GM12892 (cell line): ENCODE data around the gene TAC3.
A peak's percentile ranks its signal among the peaks of the same experiment; 100 is the strongest.

Experiments used
- DNase-seq: peaks from one replicate; pipeline ENCODE4 v3.0.0; 2011; ENCODE audit not compliant: insufficient read length
- FAIRE-seq: peaks from 2 replicates; lab custom pipeline; 2011; peaks lifted over from hg19 to GRCh38; lab: Jason Lieb, UNC
- POLR2A ChIP-seq: IDR thresholded peaks from 2 replicates; pipeline ENCODE4 v1.6.1; 2011; ENCODE audit warnings: low read depth, low read length, control low read depth
- POLR2AphosphoS5 ChIP-seq: IDR thresholded peaks from 2 replicates; pipeline ENCODE4 v1.6.1; 2011; ENCODE audit warnings: low read depth, low read length, control low read depth
- TAF1 ChIP-seq: IDR thresholded peaks from 2 replicates; pipeline ENCODE4 v1.6.1; 2011; ENCODE audit warnings: low read depth, mild to moderate bottlenecking, control low read depth, low read length, borderline replicate concordance

Gene TAC3

DNA sequence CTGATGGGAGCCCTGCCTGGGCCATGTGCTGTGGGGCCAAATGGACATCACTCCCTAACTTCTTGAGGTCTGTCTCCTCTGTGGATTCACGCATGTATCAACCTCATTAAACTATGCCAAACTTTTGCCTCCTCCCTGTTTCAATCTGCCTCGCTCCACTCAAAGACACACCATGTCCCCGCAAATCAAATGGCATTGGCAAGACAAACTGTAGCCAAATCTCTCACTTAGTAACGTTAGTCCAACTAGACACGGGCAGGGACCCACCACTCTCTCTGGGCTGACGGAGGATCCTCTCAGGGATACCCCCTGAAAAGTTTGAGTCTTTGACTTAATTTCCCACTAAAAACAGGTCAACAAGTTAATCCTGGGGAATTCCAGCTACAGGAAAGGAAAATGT, 18.0 kb downstream of the TAC3 start:
- peak; percentile 14 for FAIRE-seq
- no peak for DNase-seq
- no peak for TF ChIP-seq TAF1
- no peak for TF ChIP-seq POLR2AphosphoS5
- no peak for TF ChIP-seq POLR2A

DNA sequence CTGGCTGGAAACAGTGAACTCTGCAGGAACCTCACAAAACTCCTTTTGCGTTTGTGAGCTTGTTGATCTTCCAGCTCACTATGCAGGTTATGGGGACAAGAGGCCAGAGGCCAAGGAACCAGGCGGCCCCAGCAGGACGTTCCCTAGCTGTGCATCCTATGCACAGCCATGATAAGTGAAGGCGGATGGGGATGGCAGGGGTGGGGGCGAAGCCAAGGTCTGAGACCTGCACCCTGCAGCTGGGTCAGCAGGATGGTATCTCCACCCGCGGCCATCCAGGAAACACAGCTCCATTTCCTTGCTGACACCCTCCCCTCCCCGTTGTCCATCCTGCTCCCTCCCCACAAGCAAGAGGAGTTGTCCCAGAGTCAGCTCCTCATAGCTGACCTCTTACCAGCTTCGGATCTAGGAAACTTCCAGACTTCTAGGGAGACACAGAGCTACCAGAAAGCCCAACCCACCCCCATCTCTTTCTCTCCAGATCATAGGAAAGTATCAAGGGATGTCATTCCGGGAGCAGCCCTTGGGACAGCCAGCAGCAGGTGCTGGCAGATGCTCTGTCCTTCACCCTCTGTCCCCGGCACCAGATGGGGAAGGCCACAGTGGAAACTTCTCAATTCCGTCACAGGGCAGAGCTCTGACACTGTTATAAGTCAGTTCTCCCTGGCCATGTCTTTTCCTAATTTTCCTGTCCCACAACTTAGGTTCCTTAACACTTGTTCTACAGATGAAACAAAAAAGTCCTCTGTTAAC, 19.4 kb downstream of the TAC3 start:
- FAIRE-seq (no peak), DNase-seq (no peak)
- TF ChIP-seq TAF1 (no peak), POLR2AphosphoS5 (no peak), POLR2A (no peak)

DNA sequence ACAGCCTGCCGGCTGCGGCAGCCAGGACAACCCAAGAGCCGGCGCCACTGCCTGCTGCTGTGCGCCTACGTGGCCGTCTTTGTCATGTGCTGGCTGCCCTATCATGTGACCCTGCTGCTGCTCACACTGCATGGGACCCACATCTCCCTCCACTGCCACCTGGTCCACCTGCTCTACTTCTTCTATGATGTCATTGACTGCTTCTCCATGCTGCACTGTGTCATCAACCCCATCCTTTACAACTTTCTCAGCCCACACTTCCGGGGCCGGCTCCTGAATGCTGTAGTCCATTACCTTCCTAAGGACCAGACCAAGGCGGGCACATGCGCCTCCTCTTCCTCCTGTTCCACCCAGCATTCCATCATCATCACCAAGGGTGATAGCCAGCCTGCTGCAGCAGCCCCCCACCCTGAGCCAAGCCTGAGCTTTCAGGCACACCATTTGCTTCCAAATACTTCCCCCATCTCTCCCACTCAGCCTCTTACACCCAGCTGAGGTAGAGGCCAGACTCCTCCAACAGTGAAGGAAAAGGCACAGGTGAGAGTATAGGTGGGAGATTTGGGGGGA, 20.3 kb downstream of the TAC3 start:
- no peak for FAIRE-seq
- TF ChIP-seq POLR2A: no peak
- TF ChIP-seq POLR2AphosphoS5: no peak
- no peak for TF ChIP-seq TAF1
- no peak for DNase-seq

DNA sequence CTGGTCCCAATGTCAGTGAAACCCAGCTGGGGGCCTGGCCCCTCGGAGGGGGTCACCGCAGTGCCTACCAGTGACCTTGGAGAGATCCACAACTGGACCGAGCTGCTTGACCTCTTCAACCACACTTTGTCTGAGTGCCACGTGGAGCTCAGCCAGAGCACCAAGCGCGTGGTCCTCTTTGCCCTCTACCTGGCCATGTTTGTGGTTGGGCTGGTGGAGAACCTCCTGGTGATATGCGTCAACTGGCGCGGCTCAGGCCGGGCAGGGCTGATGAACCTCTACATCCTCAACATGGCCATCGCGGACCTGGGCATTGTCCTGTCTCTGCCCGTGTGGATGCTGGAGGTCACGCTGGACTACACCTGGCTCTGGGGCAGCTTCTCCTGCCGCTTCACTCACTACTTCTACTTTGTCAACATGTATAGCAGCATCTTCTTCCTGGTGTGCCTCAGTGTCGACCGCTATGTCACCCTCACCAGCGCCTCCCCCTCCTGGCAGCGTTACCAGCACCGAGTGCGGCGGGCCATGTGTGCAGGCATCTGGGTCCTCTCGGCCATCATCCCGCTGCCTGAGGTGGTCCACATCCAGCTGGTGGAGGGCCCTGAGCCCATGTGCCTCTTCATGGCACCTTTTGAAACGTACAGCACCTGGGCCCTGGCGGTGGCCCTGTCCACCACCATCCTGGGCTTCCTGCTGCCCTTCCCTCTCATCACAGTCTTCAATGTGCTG, 21.0 kb downstream of the TAC3 start:
- TF ChIP-seq POLR2AphosphoS5: no peak
- no peak for TF ChIP-seq POLR2A
- no peak for TF ChIP-seq TAF1

DNA sequence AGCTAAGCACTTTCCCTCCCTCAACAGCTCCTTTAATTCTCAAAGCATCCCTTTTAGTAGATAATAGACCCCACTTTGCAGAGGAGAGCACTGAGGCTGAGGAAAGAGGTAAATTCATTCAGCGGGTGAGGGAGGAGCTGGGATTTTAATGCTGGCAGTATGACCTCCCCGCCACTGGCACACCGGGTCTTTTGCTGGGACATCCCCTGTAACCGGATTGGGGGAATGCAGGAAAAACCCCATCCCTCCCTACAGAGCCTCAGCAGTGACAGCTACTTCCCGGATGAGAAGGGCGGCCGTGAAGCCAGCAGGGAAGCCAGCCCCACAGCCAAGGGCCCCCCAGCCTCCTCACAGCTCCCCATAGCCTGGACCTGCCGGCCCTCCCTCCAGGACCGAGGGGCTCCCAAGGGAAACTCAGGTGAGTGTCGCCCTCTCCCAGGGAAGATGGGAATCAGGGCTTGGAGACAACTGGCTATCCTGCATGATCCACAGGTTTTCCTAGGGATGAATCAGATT, 22.0 kb downstream of the TAC3 start:
- DNase-seq (no peak), FAIRE-seq (no peak)
- no peak for TF ChIP-seq POLR2AphosphoS5
- no peak for TF ChIP-seq TAF1
- TF ChIP-seq POLR2A: no peak

More for the DNA sequence above, 21.0 kb downstream of the TAC3 start:
- no peak for FAIRE-seq
- no peak for DNase-seq

DNA sequence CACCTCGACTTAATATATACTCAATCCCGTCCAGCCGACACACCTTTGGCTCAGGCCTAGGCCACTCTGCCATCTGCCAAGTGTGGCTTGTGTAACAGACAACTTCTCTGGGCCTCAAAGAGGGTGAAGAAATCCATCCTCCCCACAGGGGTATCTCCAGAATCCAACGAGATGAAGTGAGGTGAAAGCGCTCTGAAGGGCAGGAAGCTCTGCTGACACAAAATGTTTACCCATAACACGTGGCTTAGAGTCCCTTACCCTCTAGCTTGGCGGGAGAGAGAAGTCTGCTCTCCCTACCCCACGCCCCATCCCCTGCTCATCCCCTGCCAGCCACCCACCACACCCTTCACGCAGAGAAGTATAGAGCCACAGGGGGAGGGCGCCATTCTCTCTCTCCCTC, 23.0 kb downstream of the TAC3 start:
- FAIRE-seq (no peak), DNase-seq (no peak)
- no peak for TF ChIP-seq POLR2A
- no peak for TF ChIP-seq POLR2AphosphoS5

DNA sequence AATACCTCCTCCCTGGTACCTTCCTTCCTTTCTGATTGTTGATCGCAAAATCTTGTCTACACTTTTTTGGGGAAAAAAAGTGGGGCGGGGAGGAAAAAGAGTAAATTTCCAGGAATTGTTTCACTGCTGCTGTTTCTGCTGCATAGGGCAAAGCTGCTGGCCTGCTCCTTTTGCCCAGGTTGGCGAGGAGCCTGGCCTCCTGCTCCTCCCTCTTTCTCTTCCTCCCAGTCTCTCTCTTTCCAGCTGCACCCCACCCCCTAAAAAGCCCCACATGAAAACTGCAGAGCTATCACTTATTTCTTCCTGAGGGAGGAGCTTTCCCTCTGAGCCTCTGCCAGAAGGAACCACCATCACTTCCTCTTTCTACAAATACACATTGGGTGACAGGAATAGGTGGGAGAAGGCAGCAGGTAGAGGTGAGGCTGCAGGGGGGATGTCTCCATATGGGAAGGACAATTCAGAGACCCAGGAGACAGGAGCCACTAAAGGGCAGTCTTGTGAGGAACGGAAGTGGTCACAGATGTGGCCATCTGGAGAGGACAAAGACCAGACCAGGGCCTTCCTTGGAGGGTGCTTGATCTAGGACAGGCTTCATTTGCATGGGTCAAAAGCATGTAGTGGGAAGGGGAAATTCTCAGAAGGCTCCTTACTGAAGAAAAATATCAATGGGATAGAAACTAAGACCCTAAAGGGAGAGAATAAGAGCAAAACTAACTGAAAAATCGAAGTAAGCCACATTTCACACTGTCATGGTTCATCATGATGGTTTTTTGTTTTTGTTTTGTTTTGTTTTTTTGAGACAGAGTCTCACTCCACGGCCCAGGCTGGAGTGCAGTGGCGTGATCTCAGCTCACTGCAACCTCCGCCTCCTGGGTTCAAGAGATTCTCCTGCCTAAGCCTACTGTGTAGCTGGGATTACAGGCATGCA, 24.7 kb downstream of the TAC3 start:
- no peak for DNase-seq
- no peak for FAIRE-seq
- TF ChIP-seq POLR2A (no peak), POLR2AphosphoS5 (no peak), TAF1 (no peak)

DNA sequence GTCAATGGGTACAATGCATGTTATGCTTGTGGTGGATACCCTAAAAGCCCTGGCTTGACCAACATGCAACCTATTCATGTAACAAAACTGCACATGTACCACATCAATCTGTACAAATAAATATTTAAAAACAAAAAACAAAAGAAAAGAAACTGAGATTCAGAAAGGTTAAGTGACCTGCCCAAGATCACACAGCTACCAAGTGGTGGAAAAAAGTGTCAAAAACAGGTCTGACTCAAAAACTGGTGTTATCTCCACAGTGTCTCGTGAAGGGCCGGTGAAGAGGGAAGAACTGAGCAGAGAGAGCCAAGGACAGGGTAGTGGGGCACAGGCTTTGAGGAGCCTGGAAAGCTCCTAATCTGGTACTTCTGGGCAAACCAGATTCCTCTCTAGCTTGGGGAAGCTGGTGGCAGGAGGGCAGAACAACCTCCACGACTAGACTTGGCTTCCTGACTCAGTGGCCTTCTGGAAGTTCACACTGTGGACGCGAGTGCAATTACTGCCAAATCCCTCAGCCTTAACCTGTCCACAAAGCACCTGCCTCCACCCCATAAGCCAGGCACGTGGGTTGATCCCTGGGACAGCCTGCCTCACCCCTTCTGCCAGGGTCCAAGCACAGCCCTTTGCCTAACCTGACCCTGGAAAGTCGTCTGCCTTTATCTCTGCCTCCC, 25.5 kb downstream of the TAC3 start:
- TF ChIP-seq TAF1: no peak
- TF ChIP-seq POLR2A: no peak
- TF ChIP-seq POLR2AphosphoS5: no peak
- DNase-seq: no peak
- FAIRE-seq: no peak

DNA sequence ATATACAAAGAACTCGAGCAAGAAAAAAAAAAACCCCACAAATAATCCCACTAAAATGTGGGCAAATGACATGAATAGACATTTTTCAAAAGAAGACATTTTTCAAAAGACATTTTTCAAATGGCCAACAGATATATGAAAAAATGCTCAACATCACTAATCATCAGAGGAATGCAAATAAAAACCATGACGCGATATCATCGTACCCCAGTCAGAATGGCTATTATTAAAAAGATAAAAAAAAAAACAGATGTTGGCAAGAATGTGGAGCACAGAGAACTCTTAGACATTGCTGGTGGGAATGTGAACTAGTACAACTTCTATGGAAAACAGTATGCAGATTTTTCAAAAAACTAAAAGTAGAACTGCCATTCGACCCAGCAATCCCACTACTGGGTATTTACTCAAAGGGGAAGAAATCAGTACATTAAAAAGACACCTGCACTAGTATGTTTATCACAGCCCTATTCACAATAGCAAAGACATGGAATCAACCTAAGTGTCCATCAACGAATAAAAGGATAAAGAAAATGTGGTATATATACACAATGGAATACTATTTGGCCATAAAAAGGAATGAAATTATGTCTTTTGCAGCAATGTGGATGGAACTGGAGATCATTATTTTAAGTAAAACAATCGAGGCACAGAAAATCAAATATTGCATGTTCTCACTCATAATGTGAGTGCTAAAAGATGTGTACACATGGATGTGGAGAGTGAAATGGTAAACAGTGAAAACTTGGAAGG, 26.3 kb downstream of the TAC3 start:
- no peak for FAIRE-seq
- no peak for TF ChIP-seq POLR2A
- no peak for TF ChIP-seq POLR2AphosphoS5
- TF ChIP-seq TAF1: no peak
- no peak for DNase-seq

DNA sequence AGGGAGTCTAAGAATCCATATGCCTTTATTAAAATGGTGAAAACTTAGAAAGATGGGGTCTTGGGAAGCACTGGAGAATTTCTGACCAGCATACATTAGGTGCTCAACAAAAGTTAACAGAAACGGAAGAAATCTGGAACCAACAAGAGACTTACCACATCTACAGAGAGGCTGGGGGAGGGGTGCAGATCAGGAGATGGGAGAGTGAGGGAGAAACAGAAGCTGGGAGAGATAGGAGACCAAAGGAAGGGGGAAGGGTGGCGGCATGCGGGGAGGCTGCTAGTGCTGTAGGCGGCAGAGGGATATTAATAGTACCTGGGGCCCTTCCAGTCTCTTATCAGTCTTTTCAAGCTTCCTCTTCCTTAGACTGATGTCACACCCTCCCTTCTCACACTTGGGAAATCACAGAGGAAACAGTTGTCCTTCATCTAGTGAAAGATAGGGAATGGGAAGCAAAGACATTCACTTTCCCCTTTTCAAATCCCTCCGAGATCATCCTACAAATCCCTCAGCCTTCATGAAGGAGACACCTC, 28.1 kb downstream of the TAC3 start:
- DNase-seq (no peak), FAIRE-seq (no peak)
- TF ChIP-seq POLR2AphosphoS5 (no peak), TAF1 (no peak), POLR2A (no peak)
